NCI-H1105 treated with DMSO at 0.1 percent for 48 hours (cell line): Measurements from ENCODE around the gene RBP2.
A peak's percentile ranks its signal among the peaks of the same experiment; 100 is the strongest.

ENCODE experiments used
- DNase-seq: peaks from one replicate; lab custom pipeline; 2025; lab: John Stamatoyannopoulos, UW

The RBP2 gene

DNA sequence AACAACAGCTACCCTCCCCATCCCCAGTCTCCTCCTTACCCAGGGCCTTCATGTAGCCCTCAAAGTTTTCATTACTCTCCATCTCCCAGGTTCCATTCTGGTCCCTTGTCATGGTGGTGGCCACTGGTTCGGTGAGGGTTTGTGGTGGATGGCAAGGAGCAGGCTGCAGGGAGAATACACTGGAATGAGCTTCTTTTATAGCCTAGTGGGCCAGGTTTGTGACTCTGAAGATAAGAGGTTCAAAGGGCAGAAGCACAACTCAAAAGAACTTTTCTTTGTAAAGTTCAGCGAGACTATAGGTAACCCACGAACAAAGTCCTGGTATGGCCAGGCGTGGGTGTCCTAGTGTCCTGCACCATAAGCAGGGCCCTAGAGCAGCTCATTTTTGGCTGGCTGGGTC lies at the start of gene RBP2:
Gene RBP2 (minus strand): TSS at position 169 of the 400 bp plus-strand sequence. CDS start 57 bp downstream, at position 112.
- DNase-seq = no peak

DNA sequence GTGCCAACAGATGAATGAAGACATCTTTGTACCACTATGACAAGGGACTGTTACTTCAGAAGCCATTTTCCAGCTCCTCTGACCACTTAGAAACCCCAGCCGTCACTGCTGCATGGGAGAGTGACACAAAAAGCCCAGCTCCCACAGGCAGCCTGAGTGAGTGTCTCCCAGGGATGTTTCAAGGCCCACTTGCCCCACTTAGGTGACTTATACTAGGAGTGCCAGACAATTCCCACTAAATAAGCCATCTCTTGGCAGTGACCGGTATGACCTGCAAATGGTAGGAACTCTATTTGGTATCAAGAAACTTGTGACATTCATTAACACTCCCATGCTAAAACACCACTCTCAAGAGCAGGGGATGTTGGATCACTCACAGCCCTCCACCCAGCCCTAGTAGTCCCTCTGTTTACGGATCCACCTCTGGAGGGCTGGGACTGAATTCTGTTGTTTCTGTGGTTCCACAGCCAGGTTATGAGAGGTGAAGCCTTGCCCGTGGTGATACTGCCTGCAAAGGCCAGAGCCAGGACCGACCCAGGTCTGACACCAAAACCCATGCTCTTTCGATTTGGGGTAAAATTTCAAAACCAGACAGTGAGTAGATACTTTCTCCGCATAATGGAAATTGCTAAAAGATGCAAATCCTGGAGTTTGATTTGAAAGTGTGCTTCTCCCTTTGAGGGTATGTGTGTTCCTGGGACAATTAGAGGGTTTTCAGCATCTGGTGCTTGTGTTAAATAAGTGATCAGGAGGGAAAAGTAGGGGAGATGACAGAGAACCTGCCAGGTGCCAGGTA lies 48.7 kb upstream of the RBP2 start:
- no peak for DNase-seq

DNA sequence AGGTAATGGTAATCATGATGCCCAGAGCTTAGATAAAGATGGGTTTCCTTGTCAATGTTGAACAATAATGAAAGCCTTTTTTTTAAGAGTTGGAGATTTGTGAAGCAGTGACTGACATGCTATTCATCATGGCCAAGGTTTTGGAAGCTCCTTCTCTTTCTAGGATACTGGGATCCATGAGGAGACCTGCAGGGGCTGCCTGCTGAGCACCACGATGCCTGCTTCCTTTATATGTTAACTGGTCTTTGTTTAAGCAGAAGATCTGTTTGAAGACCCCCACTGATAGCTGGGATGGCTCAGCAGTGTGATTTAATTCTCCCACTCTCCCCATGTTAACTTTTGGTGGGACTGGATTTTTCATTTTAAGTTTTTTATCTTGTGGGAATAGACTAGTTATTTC lies 47.4 kb upstream of the RBP2 start:
- DNase-seq = no peak

GRCh38 chr3:139523166-139523565 lies 46.9 kb upstream of the RBP2 start:
- no peak for DNase-seq

- no peak for DNase-seq
Observed at GRCh38 chr3:139522421-139522820, 46.1 kb upstream of the RBP2 start.

- no peak for DNase-seq
Observed at GRCh38 chr3:139521816-139522215, 45.5 kb upstream of the RBP2 start.

DNA sequence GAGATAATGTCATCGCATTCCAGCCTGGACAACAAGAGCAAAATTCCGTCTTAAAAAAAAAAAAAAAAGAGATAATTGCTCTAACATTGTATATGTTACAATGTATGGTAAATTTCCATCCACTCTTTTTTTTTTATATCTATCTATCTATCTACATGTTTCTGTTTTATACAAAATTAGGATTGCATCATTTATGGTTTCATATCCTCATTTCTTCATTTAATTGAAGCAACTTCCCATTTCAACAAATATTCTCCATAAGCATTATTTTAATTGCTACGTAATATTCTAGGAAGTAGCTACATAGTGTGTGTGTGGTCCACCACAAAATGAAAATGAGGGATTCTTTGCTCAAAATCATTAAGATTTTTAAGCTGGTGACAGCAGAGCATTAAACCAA lies 44.8 kb upstream of the RBP2 start:
- no peak for DNase-seq

- no peak for DNase-seq
Observed at GRCh38 chr3:139519998-139520737, 43.9 kb upstream of the RBP2 start.

DNA sequence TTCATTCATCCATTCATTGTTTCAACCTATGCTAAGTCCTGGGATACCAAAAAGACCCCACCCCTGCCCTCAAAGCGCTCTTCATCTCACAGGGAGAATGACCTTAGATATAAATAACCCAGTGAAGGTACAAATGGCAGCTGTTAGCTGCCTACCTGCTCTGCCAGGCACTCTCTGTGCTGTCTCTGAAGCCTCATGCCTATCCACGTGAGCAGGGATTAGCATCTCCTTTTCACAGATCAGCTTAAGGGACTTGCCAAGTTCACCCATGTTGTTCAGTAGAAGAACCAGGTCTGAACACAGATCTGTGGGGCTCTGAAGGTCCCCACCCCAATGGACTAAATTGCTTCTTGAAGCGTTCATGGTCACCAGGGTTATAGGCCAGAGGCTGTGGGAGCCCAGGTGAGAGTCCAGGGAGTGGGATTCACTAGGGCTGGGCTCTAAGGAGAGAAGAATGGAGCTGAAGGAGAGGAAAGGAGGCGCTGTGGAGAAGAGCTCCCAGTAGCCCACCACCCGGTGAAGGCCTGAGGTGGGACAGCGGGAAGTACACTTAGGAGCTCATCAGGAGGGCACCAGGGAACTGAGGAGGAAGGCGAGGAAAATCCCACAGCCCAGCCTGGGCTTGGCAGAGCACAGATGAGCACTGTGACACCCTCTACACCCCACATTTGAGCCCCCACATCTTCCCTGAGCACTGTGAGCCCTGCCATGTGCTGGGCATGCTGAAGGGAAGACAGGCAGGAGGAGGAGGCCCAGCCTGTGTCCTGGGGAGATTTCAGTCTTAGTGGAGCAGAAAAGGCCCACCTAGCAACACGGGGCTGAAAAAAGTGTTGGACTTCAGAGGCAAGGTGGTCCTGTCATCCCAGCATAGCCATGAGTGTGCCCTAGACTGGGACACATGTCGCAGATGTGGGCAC lies 42.9 kb upstream of the RBP2 start:
- no peak for DNase-seq

DNA sequence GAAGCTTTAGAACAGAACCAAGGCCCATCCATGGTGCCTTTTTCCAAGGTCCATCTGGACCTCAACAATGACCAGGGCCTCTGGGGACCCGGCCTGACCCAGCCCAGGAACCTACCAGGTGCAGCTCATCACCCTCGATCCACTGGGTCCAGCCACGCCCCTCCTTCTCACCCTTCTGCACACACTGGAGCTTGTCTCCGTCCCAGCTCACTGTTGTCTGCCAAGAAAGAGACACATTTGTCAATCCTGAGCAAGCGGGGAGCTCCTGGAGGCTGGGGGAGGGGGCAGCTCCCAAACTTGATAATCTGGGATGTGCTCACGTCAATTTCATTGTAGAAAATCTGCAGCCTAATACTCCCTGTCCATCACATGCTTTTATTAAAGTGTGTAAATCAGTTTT lies 42.0 kb upstream of the RBP2 start:
- DNase-seq = no peak

GRCh38 chr3:139517321-139518065 lies 41.2 kb upstream of the RBP2 start:
- DNase-seq = no peak

- DNase-seq = no peak
Observed at GRCh38 chr3:139514741-139515140, 38.4 kb upstream of the RBP2 start.

GRCh38 chr3:139509631-139510030 lies 33.3 kb upstream of the RBP2 start:
- no peak for DNase-seq

DNA sequence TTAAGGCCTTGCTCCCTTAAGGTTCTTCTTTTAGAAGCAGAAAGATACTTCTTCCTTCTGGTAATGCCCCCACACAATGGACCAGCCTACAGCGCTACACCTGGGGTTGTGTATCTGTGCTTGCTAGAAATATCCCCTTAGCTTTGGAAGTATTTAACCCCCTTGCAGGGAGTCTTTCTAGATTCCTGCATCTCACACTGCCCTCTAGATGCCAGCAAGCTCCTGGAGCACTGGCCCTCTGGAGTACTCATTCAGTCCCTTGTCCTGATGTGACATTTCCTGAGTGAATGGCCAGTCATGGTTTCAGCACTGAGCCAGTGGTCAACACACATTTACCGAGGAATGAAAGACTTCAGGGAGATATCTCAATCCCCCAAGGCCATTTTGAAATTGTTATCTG lies 30.4 kb upstream of the RBP2 start:
- no peak for DNase-seq

DNA sequence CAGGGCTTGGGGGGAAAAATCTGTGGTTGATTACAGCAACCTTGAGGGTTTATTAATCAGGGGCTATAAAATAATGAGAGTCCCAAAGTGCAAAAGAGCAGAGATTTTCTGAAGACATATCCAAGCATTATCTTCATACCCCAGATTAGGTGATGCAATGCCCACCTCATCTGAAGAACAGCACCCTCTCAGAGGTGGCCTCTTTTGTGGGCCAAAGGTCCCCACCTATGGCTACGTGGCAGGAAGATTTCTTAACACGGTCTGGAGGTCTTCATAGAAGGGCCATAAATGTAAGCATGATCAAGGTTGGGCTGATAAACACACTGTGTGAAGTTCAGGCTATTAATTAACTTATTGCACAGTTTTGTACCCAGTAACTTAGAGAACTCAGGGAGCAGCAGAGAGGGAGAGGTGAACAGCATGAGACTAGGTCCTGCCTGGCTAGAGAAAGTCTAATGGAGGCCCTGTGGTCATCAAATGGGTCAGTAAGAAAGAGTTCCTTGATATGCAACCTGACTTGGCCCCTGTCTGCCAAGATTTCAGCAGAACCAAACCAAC lies 29.6 kb upstream of the RBP2 start:
- DNase-seq = no peak

DNA sequence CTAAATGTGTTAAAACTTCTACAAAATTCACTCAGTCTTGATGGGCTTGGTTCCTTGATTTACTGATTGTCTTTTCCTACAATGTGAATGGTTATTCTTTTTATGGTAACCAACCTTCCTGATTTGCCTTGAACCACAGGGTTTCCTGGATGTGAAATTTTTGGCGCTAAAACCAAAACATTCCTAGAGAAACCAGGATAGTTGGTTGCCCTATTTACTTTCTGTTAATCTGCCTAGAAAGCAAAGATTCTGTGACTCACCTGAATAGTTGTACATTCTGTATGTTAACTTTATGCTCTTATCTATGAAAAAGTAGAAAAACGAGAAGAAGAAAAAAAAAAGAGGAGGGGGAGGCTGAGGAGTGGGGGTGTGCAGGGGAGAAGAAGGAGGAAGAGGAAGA lies 23.2 kb upstream of the RBP2 start:
- no peak for DNase-seq

- no peak for DNase-seq
Observed at GRCh38 chr3:139493826-139494385, 17.6 kb upstream of the RBP2 start.

- no peak for DNase-seq
Observed at GRCh38 chr3:139491966-139492365, 15.7 kb upstream of the RBP2 start.

- peak; percentile 33 for DNase-seq
Observed at GRCh38 chr3:139491027-139491700, 14.8 kb upstream of the RBP2 start.

- DNase-seq = no peak
Observed at GRCh38 chr3:139482206-139482605, 5.9 kb upstream of the RBP2 start.
